Upper lobe of left lung (tissue), 6 donors: ENCODE measurements around the gene HK2. TPM values are rescaled to one million over a fixed set of nuclear protein-coding genes. Genes with fewer than 3 reads are reported as not detected.

ENCODE experiments used
- ATAC-seq, 2 donors: fragments of 200-7000 bp; cut with Tn5 transposase; one replicate each; pipeline ENCODE4 v1.9.1; 2022; ENCODE audit warnings: mild to moderate bottlenecking in 2 of 2, moderate library complexity in 2 of 2; ENCODE audit not compliant: low FRiP score in 2 of 2
- DNase-seq, 2 donors: peaks; one replicate each; pipeline ENCODE4 v3.0.0-alpha.2; 2019 to 2020
- H3K27ac ChIP-seq, 4 donors: fragments of 200-600 bp; sonication (generic); one replicate each; pipeline ENCODE4 v1.5.1; 2016 to 2019
- H3K27me3 ChIP-seq, 4 donors: fragments of 200-600 bp; sonication (generic); one replicate each; pipeline ENCODE4 v1.5.1; 2017 to 2019
- H3K36me3 ChIP-seq, 4 donors: fragments of 200-600 bp; sonication (generic); one replicate each; pipeline ENCODE4 v1.5.1; 2016 to 2019
- H3K4me1 ChIP-seq, 4 donors: fragments of 200-600 bp; sonication (generic); one replicate each; pipeline ENCODE4 v1.5.1; 2018 to 2019
- H3K4me3 ChIP-seq, 4 donors: fragments of 200-600 bp; sonication (generic); one replicate each; pipeline ENCODE4 v1.5.1; 2017 to 2019; ENCODE audit warnings: mild to moderate bottlenecking in 2 of 4, moderate library complexity in 1 of 4
- H3K9me3 ChIP-seq, 4 donors: fragments of 200-600 bp; sonication (generic); one replicate each; pipeline ENCODE4 v1.5.1; 2018 to 2019
- CTCF ChIP-seq, 6 experiments: fragments of 450-650 bp in 4 of 6; fragments of 200-600 bp in 2 of 6; sonication (generic) in 2 of 6; IDR thresholded peaks; one replicate each; pipeline ENCODE4 v1.5.1; 2016 to 2019; ENCODE audit warnings: antibody characterized with exemption in 6 of 6
- EP300 ChIP-seq, 4 donors: sonication (generic); formaldehyde crosslinking; IDR thresholded peaks; one replicate each; pipeline ENCODE4 v1.5.1; 2017; ENCODE audit warnings: antibody characterized with exemption in 4 of 4, control low read depth in 2 of 4
- POLR2A ChIP-seq, 4 donors: fragments of 450-650 bp; IDR thresholded peaks; one replicate each; pipeline ENCODE4 v1.5.1; 2016 to 2017; ENCODE audit warnings: antibody characterized with exemption in 4 of 4, mild to moderate bottlenecking in 2 of 4
- POLR2AphosphoS5 ChIP-seq, 2 donors: sonication (generic); formaldehyde crosslinking; IDR thresholded peaks; one replicate each; pipeline ENCODE4 v1.5.1; 2017; ENCODE audit warnings: antibody characterized with exemption in 2 of 2
- WGBS, 2 donors: methylation state at CpG; one replicate each; pipeline ENCODE4 v1.1.5; 2017 to 2018; 5-methylcytosine and 5-hydroxymethylcytosine counted together
- total RNA-seq, 6 donors: library from RNA; depleted of rRNA in 4 of 6; stranded (reverse); fragments of >200 nt in 4 of 6; gene quantifications; one replicate each; pipeline versions ENCODE4 v1.1.0 to v1.2.1, GENCODE V29; 2016 to 2021
- donor health status: DM: no; HTN: no; CAD: no; lungs with moderate emphysema.
- donor health status: DM: no; HTN: yes; CAD: no; lungs with severe emphysema.

The HK2 gene
- total RNA-seq, 6 donors from 2014 or later = 29.0 to 98.8 (median 39.7) TPM

- Histone ChIP-seq H3K9me3 (no peaks in the 10 kb centered on the region), H3K27me3 (no peaks in the 10 kb centered on the region), H3K27ac (peak overlapping the region; percentile 73 to 93 (median 86)), H3K4me1 (peaks cover 23 to 45% (median 34%) of the 10 kb centered on the region in 4 donors), H3K4me3 (peak overlapping the region; percentile 57 to 82 (median 64)), H3K36me3 (no peaks in the 10 kb centered on the region)
- ATAC-seq (peak; percentile 53 to 59), DNase-seq (peak; percentile 74 to 91)
- WGBS, 2 donors = 1% methylated on average over 20 to 76 of the region's 87 CpGs
- TF ChIP-seq EP300 (IDR thresholded peaks at IDR 0.05) (no peak), CTCF (IDR thresholded peaks at IDR 0.05) (peak in 2 of 6 experiments; percentile 16 to 20), POLR2A (IDR thresholded peaks at IDR 0.05) (peak in 2 of 4 donors; percentile 17 to 52), POLR2AphosphoS5 (IDR thresholded peaks at IDR 0.05) (peak in 1 of 2 donors; percentile 32)
Observed at GRCh38 chr2:74834792-74835755, 1.1 kb downstream of the HK2 start.

- ATAC-seq (peak in 1 of 2 donors; percentile 1), DNase-seq (no peak)
- Histone ChIP-seq H3K9me3 (no peaks in the 10 kb centered on the region), H3K36me3 (no peaks in the 10 kb centered on the region), H3K4me3 (peak overlapping the region in 3 of 4 donors; percentile 63 to 82 (median 66)), H3K4me1 (peaks cover 23 to 45% (median 34%) of the 10 kb centered on the region in 4 donors), H3K27me3 (no peaks in the 10 kb centered on the region), H3K27ac (peak overlapping the region; percentile 73 to 93 (median 86))
- 14 to 23% methylated on average over 15 of the region's 15 CpGs for WGBS, 2 donors
- TF ChIP-seq CTCF (IDR thresholded peaks at IDR 0.05) (peak; percentile 60 to 76 (median 66)), POLR2A (IDR thresholded peaks at IDR 0.05) (peak in 1 of 4 donors; percentile 30), POLR2AphosphoS5 (IDR thresholded peaks at IDR 0.05) (no peak), EP300 (IDR thresholded peaks at IDR 0.05) (no peak)
Observed at GRCh38 chr2:74835831-74836674, 2.1 kb downstream of the HK2 start.

- Histone ChIP-seq H3K9me3 (no peaks in the 10 kb centered on the region), H3K36me3 (no peaks in the 10 kb centered on the region), H3K4me1 (peaks cover 23 to 45% (median 34%) of the 10 kb centered on the region in 4 donors), H3K27ac (peak overlapping the region in 3 of 4 donors; percentile 73 to 93 (median 87)), H3K27me3 (no peaks in the 10 kb centered on the region), H3K4me3 (peak overlapping the region in 3 of 4 donors; percentile 63 to 82 (median 66))
- no peak for ATAC-seq
- no peak for DNase-seq
- WGBS, 2 donors = 66% methylated on average over 6 to 9 of the region's 9 CpGs
- TF ChIP-seq EP300 (IDR thresholded peaks at IDR 0.05) = no peak
- peak in 1 of 6 experiments; percentile 39 for TF ChIP-seq CTCF (IDR thresholded peaks at IDR 0.05)
Observed at GRCh38 chr2:74836675-74837401, 2.9 kb downstream of the HK2 start.

DNA sequence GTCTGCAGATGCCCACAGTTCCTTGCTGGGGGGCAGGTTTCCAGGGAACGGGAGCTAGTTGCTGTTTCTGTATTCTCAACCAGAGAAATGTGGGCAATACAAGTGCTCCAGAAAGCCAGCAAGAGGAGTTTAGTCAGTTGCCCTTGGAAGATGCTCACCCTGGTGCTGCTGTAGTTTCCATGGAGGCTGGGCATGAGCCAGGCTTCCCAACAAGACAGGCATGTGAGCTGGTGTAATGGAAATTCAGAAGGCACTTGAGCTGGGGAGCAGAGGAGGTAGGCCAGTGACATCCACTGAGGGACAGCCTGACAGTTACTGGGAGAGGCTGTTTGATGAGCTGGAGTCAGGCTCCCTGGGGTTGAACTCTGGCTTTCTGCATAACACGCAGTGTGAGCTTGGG is 7.7 kb downstream of the HK2 start:
- H3K9me3 ChIP-seq = no peaks in the 10 kb centered on the region
- no peak for DNase-seq
- no peak for ATAC-seq
- no peak overlapping the region for H3K4me3 ChIP-seq
- H3K27me3 ChIP-seq = no peaks in the 10 kb centered on the region
- TF ChIP-seq POLR2AphosphoS5 (IDR thresholded peaks at IDR 0.05) = no peak
- WGBS, 2 donors = 83 to 89% methylated on average over 2 of the region's 2 CpGs
- peaks cover 28 to 47% (median 43%) of the 10 kb centered on the region in 4 donors for H3K4me1 ChIP-seq
- no peak overlapping the region for H3K27ac ChIP-seq
- no peaks in the 10 kb centered on the region for H3K36me3 ChIP-seq
